ENCODE data around the gene KMT2C.

GRCh38 chr7:152106990-152107389, 328.8 kb downstream of the KMT2C start:
- TF ChIP-seq POLR2A (IDR thresholded peaks at IDR 0.05; ENCODE audit: low read depth, low read length), result no peak
- TF ChIP-seq SPI1 (IDR thresholded peaks at IDR 0.05; ENCODE audit: low read depth, low read length), result no peak
- no peak for TF ChIP-seq POLR2AphosphoS5 (IDR thresholded peaks at IDR 0.05; ENCODE audit: low read depth, low read length)
- TF ChIP-seq TAF1 (IDR thresholded peaks at IDR 0.05; ENCODE audit: low read depth, low read length), result no peak
- TF ChIP-seq PAX5 (IDR thresholded peaks at IDR 0.05; ENCODE audit: insufficient read depth, low read length, severe bottlenecking), result no peak

Measured in GM12891 (cell line).